CD4-positive, alpha-beta T cell (primary cell): ENCODE measurements around the gene ATG7. TPM values are rescaled to one million over a fixed set of nuclear protein-coding genes. Genes with fewer than 3 reads are reported as not detected.

ENCODE experiments used
- ATAC-seq: fragments of 200-7000 bp; cut with Tn5 transposase; one replicate; pipeline ENCODE4 v1.10.0; 2022; ENCODE audit warnings: mild to moderate bottlenecking; ENCODE audit not compliant: poor library complexity
- CTCF ChIA-PET: fragments of 350-600 bp; sonication (Branson Sonifier 250); formaldehyde crosslinking; loops from one replicate; lab custom pipeline; 2021; ENCODE audit warnings: antibody characterized with exemption, inconsistent platforms; lab: Charles Lee
- POLR2A ChIA-PET: fragments of 350-600 bp; sonication (Branson Sonifier 250); formaldehyde crosslinking; loops from one replicate; lab custom pipeline; 2021; ENCODE audit warnings: antibody characterized with exemption, inconsistent platforms; lab: Charles Lee
- DNase-seq, 14 experiments: peaks; one replicate each; pipeline ENCODE4 v3.0.0-alpha.2; 2013 to 2020; ENCODE audit warnings: mixed read lengths in 2 of 14
- H3K27ac ChIP-seq, 2 donors: one replicate each; pipeline versions ENCODE4 v1.5.1 to v1.7.0; 2013; ENCODE audit warnings: low read length in 2 of 2, low read depth in 1 of 2, mild to moderate bottlenecking in 1 of 2
- H3K27me3 ChIP-seq, 2 experiments: 1 replicate in 1 of 2; 2 replicates in 1 of 2; pipeline versions ENCODE4 v1.6.1 to v1.7.0; 2013; ENCODE audit warnings: low read length in 2 of 2, control low read depth in 1 of 2, mild to moderate bottlenecking in 1 of 2, moderate library complexity in 1 of 2; ENCODE audit not compliant: insufficient read depth in 2 of 2, control insufficient read depth in 1 of 2
- H3K36me3 ChIP-seq: one replicate; pipeline ENCODE4 v1.6.1; 2013; ENCODE audit warnings: low read length, control low read depth; ENCODE audit not compliant: insufficient read depth
- H3K4me1 ChIP-seq: one replicate; pipeline ENCODE4 v1.6.1; 2013; ENCODE audit warnings: low read length, control low read depth; ENCODE audit not compliant: insufficient read depth
- H3K4me3 ChIP-seq: one replicate; pipeline ENCODE4 v1.5.1; 2013; ENCODE audit warnings: mild to moderate bottlenecking, low read length, moderate library complexity
- H3K9me3 ChIP-seq, 2 experiments: 1 replicate in 1 of 2; 2 replicates in 1 of 2; pipeline versions ENCODE4 v1.6.1 to v1.7.0; 2013; ENCODE audit warnings: low read length in 2 of 2, mild to moderate bottlenecking in 2 of 2, control low read depth in 1 of 2, moderate library complexity in 1 of 2; ENCODE audit not compliant: control insufficient read depth in 1 of 2, insufficient read depth in 1 of 2
- H3K27ac Mint-ChIP-seq: one replicate; pipeline ENCODE4 v1.8.0; 2020; ENCODE audit warnings: mixed read lengths
- H3K27me3 Mint-ChIP-seq: one replicate; pipeline ENCODE4 v1.8.0; 2021; ENCODE audit warnings: mixed read lengths
- H3K36me3 Mint-ChIP-seq: one replicate; pipeline ENCODE4 v1.8.0; 2021; ENCODE audit warnings: low read depth, mixed read lengths
- H3K4me1 Mint-ChIP-seq: one replicate; pipeline ENCODE4 v1.8.0; 2021; ENCODE audit warnings: low read depth, mixed read lengths
- H3K4me3 Mint-ChIP-seq: one replicate; pipeline ENCODE4 v1.8.0; 2020; ENCODE audit warnings: mild to moderate bottlenecking, mixed read lengths
- H3K9me3 Mint-ChIP-seq: one replicate; pipeline ENCODE4 v1.8.0; 2020; ENCODE audit warnings: mixed read lengths
- CTCF ChIP-seq: fragments of 200-600 bp; IDR thresholded peaks from one replicate; pipeline ENCODE4 v1.8.0; 2022; ENCODE audit warnings: antibody characterized with exemption, mild to moderate bottlenecking
- intact Hi-C, 2 experiments: fragments of 100-400 bp; cut with DNase I in 1 of 2; cut with micrococcal nuclease in 1 of 2; formaldehyde crosslinking; loops; one replicate each; pipeline versions ENCODE4 v1.15.1 to v1.9.0; 2023 to 2025; cut with DNase I, micrococcal nuclease
- total RNA-seq, 174 experiments: library from RNA in 2 of 174; stranded (reverse) in 2 of 174; gene quantifications; one replicate each; pipeline ENCODE4 v1.2.3 and lab custom pipeline; 2021 to 2026

Gene ATG7
- total RNA-seq, 2 experiments from 2014 or later = 21.4 to 25.7 TPM

- H3K36me3 ChIP-seq = peaks cover 70% of the 10 kb centered on the region
- Mint-ChIP-seq H3K27ac (no peak overlapping the region), H3K27me3 (no peaks in the 10 kb centered on the region), H3K4me3 (no peak overlapping the region), H3K9me3 (no peaks in the 10 kb centered on the region), H3K36me3 (peaks cover 81% of the 10 kb centered on the region), H3K4me1 (no peaks in the 10 kb centered on the region)
- POLR2A ChIA-PET = no interaction called here
- intact Hi-C loops = no loop called here
- H3K9me3 ChIP-seq = no peaks in the 10 kb centered on the region
- ATAC-seq = no peak
- no peak for DNase-seq
- CTCF ChIA-PET = interaction anchor here (0.7 kb wide), 1 partner anchor 64 kb away, joined by 3 read pairs; no protein-coding TSS in a partner anchor
- no peak overlapping the region for H3K4me3 ChIP-seq
- no peak for TF ChIP-seq CTCF
- no peaks in the 10 kb centered on the region for H3K27me3 ChIP-seq
- H3K4me1 ChIP-seq = no peaks in the 10 kb centered on the region
- H3K27ac ChIP-seq = no peak overlapping the region
These were observed 95.0 kb downstream of the ATG7 start for GRCh38 chr3:11367143-11367693.

- no peak overlapping the region for H3K4me3 Mint-ChIP-seq
- H3K36me3 Mint-ChIP-seq = peaks cover 65% of the 10 kb centered on the region
- peaks cover 48% of the 10 kb centered on the region for H3K36me3 ChIP-seq
- H3K27ac ChIP-seq = no peak overlapping the region
- POLR2A ChIA-PET = no interaction called here
- intact Hi-C loops = no loop called here
- CTCF ChIA-PET = interaction anchor here (0.6 to 1.6 kb wide), 2 partner anchors 9 to 379 kb away, joined by 3 read pairs; no protein-coding TSS in a partner anchor
- ATAC-seq (no peak), DNase-seq (no peak)
- H3K27me3 ChIP-seq = no peaks in the 10 kb centered on the region
- no peak for TF ChIP-seq CTCF
- no peaks in the 10 kb centered on the region for H3K9me3 Mint-ChIP-seq
- H3K27me3 Mint-ChIP-seq = no peaks in the 10 kb centered on the region
- H3K9me3 ChIP-seq = no peaks in the 10 kb centered on the region
- no peaks in the 10 kb centered on the region for H3K4me1 Mint-ChIP-seq
- no peaks in the 10 kb centered on the region for H3K4me1 ChIP-seq
- H3K4me3 ChIP-seq = no peak overlapping the region
- H3K27ac Mint-ChIP-seq = no peak overlapping the region
These were observed 98.0 kb downstream of the ATG7 start for GRCh38 chr3:11370191-11370590.

- ChIA-PET POLR2A (no interaction called here), CTCF (interaction anchor here (1.6 kb wide), 1 partner anchor 8 kb away, joined by 3 read pairs; no protein-coding TSS in a partner anchor)
- Histone ChIP-seq H3K4me1 (no peaks in the 10 kb centered on the region), H3K4me3 (no peak overlapping the region), H3K27me3 (no peaks in the 10 kb centered on the region), H3K9me3 (no peaks in the 10 kb centered on the region), H3K27ac (no peak overlapping the region), H3K36me3 (peaks cover 42% of the 10 kb centered on the region)
- Mint-ChIP-seq H3K4me1 (no peaks in the 10 kb centered on the region), H3K9me3 (no peaks in the 10 kb centered on the region), H3K27ac (no peak overlapping the region), H3K36me3 (peaks cover 58% of the 10 kb centered on the region), H3K27me3 (no peaks in the 10 kb centered on the region), H3K4me3 (no peak overlapping the region)
- TF ChIP-seq CTCF = no peak
- intact Hi-C loops = no loop called here
- ATAC-seq = no peak
- no peak for DNase-seq
These were observed 98.8 kb downstream of the ATG7 start for GRCh38 chr3:11370966-11371365.
